ENCODE results near the gene MB21D2.
"Not testable (repeated sequence)": the region's sequence is repeated elsewhere in the genome, so short reads cannot be mapped to it uniquely, and the experiment has no call there.

Gene MB21D2

GRCh38 chr3:192804502-192804901, 113.2 kb downstream of the MB21D2 start:
- DNase-seq (ENCODE audit: low read depth) = no peak
- no peak overlapping the region for H3K4me3 ChIP-seq (ENCODE audit: low read length)
- no peak for TF ChIP-seq CTCF (conservative IDR thresholded peaks at IDR 0.05; ENCODE audit: low read depth, low read length)

- peak; percentile 61 for TF ChIP-seq CTCF (conservative IDR thresholded peaks at IDR 0.05; ENCODE audit: low read depth, low read length)
- DNase-seq (ENCODE audit: low read depth) = no peak
- no peak overlapping the region for H3K4me3 ChIP-seq (ENCODE audit: low read length)
Measured at GRCh38 chr3:192802957-192803899, 114.4 kb downstream of the MB21D2 start.

GRCh38 chr3:192801985-192802384, 115.7 kb downstream of the MB21D2 start:
- no peak for DNase-seq (ENCODE audit: low read depth)
- H3K4me3 ChIP-seq (ENCODE audit: low read length) = no peak overlapping the region
- no peak for TF ChIP-seq CTCF (conservative IDR thresholded peaks at IDR 0.05; ENCODE audit: low read depth, low read length)

GRCh38 chr3:192799721-192800120, 117.9 kb downstream of the MB21D2 start:
- H3K4me3 ChIP-seq (ENCODE audit: low read length) = no peak overlapping the region
- no peak for DNase-seq (ENCODE audit: low read depth)
- no peak for TF ChIP-seq CTCF (conservative IDR thresholded peaks at IDR 0.05; ENCODE audit: low read depth, low read length)

- DNase-seq (ENCODE audit: low read depth) = no peak
- no peak overlapping the region for H3K4me3 ChIP-seq (ENCODE audit: low read length)
- no peak for TF ChIP-seq CTCF (conservative IDR thresholded peaks at IDR 0.05; ENCODE audit: low read depth, low read length)
Measured at GRCh38 chr3:192795021-192795420, 122.6 kb downstream of the MB21D2 start.

- no peak for DNase-seq (ENCODE audit: low read depth)
Measured at GRCh38 chr3:192794216-192794615, 123.4 kb downstream of the MB21D2 start.

GRCh38 chr3:192788816-192789515, 128.7 kb downstream of the MB21D2 start:
- not testable (repeated sequence) for DNase-seq (ENCODE audit: low read depth); H3K4me3 ChIP-seq (ENCODE audit: low read length)

More at GRCh38 chr3:192794216-192794615, 123.4 kb downstream of the MB21D2 start:
- TF ChIP-seq CTCF (conservative IDR thresholded peaks at IDR 0.05; ENCODE audit: low read depth, low read length) = no peak
- no peak overlapping the region for H3K4me3 ChIP-seq (ENCODE audit: low read length)
